Measurements from ENCODE around the gene REEP2.

Gene REEP2

GRCh38 chr5:138449501-138450239 lies 10.8 kb downstream of the REEP2 start:
- DNase-seq = peak; percentile 92

DNA sequence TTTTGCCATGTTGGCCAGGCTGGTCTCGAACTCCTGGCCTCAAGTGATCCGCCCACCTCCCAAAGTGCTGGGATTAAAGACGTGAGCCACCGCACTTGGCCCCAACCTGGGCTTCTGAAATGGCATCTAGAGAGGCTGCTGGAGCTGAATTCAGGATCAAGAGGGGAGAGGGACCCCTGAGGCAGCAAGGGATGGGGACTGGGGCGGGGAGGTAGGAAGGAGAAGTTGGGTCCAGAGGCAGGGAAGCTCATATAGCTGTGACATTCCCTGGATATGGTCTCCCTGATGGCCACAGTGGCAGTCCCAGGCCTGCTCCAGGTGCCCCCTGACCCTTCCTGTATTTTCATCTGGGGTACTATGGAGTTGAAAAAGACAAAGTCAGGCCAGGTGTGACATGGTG lies 12.1 kb downstream of the REEP2 start:
- no peak for DNase-seq

DNA sequence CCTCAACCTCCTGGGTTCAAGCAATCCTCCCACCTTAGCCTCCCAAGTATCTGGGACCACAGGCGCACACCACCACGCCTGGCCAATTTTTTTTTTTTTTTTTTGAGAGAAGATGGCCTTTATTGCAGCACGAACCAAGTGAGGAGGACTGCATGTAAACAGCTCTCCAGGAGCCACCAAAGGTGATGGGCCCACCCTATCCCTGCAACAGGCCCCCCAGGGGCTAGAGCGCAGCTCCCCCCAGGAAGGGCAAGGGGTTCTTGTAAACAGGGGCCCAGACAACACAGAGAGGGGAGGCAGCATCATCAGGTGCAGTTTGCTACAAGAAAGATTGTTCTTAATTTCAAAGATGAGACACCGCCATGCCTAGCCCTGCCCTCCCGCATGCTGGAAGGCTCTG lies 13.9 kb downstream of the REEP2 start:
- DNase-seq = no peak

GRCh38 chr5:138453590-138453989 lies 14.7 kb downstream of the REEP2 start:
- no peak for DNase-seq

DNA sequence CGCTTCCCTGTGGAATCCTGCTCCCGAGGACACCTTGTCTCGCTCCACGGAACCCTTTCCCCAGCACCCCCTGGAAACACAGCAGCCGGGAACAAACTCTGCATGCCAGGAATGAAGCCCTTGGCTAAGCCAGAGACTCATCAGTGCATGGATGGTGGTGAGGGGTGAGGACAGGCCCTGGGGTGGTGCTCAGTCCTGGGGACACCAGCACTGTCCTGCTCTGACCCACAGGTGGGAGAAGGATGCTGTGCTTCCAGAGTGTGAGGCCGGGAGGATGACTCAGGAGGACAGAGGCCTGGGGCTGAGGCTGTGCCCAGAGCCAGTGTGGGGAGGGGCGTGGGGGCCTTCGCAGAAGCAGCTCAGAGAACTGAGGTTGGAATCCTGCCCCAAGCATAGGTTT lies 15.3 kb downstream of the REEP2 start:
- DNase-seq = no peak

DNA sequence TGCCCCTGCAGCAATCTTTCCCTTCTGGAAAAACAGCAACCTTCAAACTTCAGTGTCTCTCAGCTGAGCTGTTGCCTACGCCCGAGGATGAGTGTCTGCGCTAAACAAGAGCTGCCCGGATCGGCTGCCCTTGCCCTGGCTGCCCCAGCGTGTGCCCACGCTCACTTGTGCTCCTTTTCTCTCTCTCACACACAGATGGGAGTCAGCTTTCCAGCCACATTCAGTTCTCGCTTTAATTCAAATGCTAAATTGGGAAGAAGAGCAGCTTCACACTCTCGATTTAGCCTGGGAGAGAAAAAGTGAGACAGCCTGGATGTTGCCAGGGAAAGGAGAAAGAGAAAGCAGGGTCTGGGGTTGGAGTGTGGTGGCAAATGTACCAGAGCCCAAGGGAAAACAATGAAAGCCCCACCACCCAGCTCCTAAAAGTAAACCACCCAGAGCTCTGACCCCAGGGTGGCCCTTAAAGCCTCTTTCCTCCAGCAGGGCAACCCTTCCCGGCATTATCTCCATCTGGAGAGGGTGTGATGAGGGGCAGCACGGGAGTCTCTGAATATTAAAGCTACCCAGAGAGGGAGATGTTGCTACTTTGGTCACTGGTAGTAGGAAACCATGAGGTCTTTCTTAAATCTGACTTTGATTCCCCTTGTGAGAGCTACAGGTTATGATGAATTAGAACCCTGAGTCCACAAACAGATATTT lies 16.5 kb downstream of the REEP2 start:
- no peak for DNase-seq

GRCh38 chr5:138457531-138458275 lies 18.8 kb downstream of the REEP2 start:
- no peak for DNase-seq

DNA sequence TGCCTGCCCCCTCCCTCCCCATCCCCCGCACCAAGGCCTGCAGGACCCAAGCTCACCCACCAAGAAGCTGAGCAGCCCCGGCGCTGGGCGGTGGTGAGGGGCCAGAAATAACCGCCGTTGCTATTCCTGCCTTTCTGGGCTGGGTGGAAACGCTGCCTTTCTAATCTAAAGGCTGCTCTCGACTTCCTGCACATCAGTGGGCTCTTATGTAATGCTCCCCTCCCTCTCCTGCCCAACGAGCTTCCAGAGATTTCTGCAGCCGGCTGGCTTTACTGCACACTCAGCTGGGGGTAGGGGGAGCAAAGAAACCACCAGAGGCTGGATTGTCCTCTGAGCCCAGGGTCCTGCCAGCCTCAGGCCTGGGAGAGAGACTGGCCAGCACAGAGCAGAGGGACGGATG lies 19.5 kb downstream of the REEP2 start:
- DNase-seq = no peak

DNA sequence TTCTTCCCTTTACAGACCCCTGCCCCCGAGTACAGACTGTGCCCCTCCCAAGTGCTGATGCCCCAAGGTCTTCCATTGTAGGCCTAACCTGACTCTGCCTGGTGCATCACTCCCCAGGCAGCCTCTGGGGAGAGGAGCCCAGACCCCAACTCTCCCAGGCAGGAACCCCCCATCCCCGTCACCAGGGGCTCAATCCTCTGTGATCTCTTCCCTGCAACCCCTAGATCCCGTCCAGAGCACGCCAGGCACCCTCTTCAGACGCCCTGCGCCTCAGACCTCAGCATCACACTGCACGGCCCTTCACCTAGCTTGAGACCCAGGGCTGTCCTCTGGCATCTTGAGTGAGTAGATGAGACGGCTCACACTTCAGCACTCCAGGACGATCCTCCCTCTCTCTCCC lies 20.0 kb downstream of the REEP2 start:
- no peak for DNase-seq

- peak; percentile 94 for DNase-seq
Measured at GRCh38 chr5:138459311-138459933, 20.6 kb downstream of the REEP2 start.

DNA sequence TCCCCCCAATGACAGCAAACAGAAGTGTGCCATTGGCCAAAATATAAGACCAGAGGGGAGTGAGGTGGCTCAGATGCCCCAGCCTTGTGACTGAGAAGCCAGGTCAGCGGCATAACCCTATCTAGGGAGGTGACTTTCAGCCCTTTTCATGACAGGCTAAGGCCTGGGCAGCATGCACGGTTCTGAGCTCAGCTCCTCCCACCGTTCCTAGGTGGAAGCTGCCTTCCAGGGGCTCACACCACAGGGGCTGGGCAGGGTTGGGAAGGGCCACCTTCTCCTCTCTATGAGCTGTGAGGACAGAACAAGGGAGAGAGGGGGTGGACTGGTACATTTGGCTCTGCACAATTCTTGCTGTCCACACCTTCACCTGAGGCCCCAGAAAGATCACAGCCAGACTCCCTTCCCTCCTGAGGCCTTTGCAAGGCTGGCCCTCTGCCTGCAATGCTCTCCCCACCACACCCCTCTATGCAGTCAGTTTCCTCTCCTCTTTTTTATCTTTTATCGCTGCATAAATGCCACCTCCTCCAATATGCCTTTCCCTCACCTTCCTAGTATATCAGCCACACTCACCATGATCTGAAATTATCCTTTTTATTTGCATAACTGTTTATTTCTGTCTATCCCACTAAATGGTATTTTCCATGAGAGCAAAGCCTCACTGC lies 21.3 kb downstream of the REEP2 start:
- DNase-seq = no peak

DNA sequence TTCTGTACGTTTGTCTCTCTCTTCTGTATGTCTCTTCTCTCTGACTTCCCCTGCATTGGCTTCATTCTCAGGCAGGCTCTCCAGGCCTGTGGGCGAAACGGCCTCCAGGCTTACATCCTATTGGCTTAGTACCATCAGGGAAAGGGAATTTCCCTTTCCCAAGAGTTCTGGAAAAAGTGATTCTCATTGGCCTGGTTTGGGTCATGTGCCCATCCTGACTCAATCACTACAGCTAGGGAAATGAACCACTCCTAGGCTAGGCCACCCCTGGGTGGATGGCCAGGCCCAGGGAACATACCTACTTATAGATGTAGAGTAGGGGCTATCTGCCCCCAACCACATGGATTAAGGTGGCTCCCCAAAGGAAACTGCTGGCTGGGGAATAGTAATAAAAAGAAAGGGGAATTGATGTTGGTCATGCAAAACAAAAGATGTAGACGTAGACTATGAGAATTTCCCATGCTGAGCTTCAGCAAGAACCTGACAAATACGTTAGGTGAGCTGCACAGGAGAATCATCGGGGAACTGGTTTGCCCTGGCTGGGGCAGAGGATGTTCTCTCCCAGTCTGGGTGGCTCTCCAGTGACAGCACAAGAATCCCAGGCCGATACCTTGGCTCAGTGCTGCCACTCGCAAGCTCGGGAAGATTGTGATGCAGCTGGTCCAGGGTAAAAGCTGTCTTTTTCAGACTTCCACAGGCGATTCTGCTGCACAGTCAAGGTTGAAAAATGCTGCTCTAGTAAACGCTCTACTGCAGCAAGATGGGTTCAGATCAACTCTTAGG lies 22.7 kb downstream of the REEP2 start:
- no peak for DNase-seq

GRCh38 chr5:138463419-138464007 lies 24.7 kb downstream of the REEP2 start:
- no peak for DNase-seq

- DNase-seq = peak; percentile 95
Measured at GRCh38 chr5:138464008-138464387, 25.1 kb downstream of the REEP2 start.

DNA sequence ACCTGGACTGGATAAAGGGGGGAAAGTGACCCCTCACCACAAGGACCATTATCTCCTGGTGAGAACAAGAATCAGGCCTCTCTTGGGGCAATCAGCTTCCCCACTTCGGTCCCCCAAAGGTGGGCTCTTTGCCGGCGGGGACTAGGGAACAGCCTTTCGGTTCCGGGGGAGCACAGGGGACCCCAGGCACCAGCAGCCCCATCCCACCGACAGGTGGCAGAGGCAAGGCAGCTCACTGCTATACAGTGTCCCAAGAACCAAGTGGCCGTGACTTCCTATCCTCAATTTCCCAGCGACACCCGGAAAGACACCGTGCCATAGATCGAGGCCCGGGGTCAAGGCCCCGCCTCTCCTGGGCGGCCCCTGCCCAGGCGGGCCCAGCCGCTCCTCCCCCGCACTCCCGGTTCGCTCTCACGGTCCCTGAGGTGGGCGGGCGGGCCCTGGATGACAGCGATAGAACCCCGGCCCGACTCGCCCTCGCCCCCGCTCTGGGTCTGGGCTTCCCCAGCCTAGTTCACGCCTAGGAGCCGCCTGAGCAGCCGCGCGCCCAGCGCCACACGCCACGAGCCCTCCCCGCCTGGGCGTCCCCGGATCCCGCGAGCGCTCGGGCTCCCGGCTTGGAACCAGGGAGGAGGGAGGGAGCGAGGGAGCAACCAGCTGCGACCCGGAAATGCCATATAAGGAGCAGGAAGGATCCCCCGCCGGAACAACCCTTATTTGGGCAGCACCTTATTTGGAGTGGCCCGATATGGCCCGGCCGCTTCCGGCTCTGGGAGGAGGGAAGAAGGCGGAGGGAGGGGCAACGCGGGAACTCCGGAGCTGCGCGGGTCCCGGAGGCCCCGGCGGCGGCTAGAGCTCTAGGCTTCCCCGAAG lies 25.8 kb downstream of the REEP2 start:
- peak; percentile 98 for DNase-seq

GRCh38 chr5:138465261-138466124 lies 26.6 kb downstream of the REEP2 start, which contains the start of gene EGR1:
TSS of gene EGR1 (plus strand) at chr5:138465479. CDS start at chr5:138465762, 283 bp downstream.
- peak; percentile 96 for DNase-seq

GRCh38 chr5:138466125-138466899 lies 27.5 kb downstream of the REEP2 start:
- DNase-seq = peak; percentile 40

- DNase-seq = no peak
Measured at GRCh38 chr5:138466900-138467710, 28.2 kb downstream of the REEP2 start.

All from activated CD4-positive, alpha-beta T cell treated with anti-CD3 and anti-CD28 coated beads for 48 hours (primary cell).